Memory B cell (primary cell): ENCODE measurements around the gene WNT3A.
A peak's percentile ranks its signal among the peaks of the same experiment; 100 is the strongest.
"Not testable (repeated sequence)": the region's sequence is repeated elsewhere in the genome, so short reads cannot be mapped to it uniquely, and the experiment has no call there.

ENCODE experiments used
- ATAC-seq: fragments of 150-1000 bp; cut with Tn5 transposase; 2 replicates; pipeline ENCODE4 v1.10.0; 2021; ENCODE audit warnings: low read depth, mild to moderate bottlenecking, moderate library complexity
- DNase-seq, 2 donors: peaks; one replicate each; pipeline ENCODE4 v3.0.0; 2022; ENCODE audit warnings: low spot score in 2 of 2
- H3K27ac Mint-ChIP-seq: one replicate; pipeline ENCODE4 v1.8.0; 2022; ENCODE audit warnings: mild to moderate bottlenecking, moderate library complexity, mixed read lengths
- H3K27me3 Mint-ChIP-seq: one replicate; pipeline ENCODE4 v1.8.0; 2022; ENCODE audit warnings: mixed read lengths
- H3K36me3 Mint-ChIP-seq: one replicate; pipeline ENCODE4 v1.8.0; 2022; ENCODE audit warnings: mild to moderate bottlenecking, mixed read lengths
- H3K4me1 Mint-ChIP-seq: one replicate; pipeline ENCODE4 v1.8.0; 2022; ENCODE audit warnings: mixed read lengths
- H3K4me3 Mint-ChIP-seq: one replicate; pipeline ENCODE4 v1.8.0; 2022; ENCODE audit warnings: mild to moderate bottlenecking, moderate library complexity, mixed read lengths
- H3K9me3 Mint-ChIP-seq: one replicate; pipeline ENCODE4 v1.8.0; 2022; ENCODE audit warnings: mixed read lengths

WNT3A gene

GRCh38 chr1:228013131-228013934 is 6.5 kb downstream of the WNT3A start:
- H3K36me3 Mint-ChIP-seq = no peaks in the 10 kb centered on the region
- no peaks in the 10 kb centered on the region for H3K9me3 Mint-ChIP-seq
- H3K4me3 Mint-ChIP-seq = no peak overlapping the region
- H3K27me3 Mint-ChIP-seq = peaks cover 10% of the 10 kb centered on the region
- H3K27ac Mint-ChIP-seq = no peak overlapping the region
- H3K4me1 Mint-ChIP-seq = peaks cover 25% of the 10 kb centered on the region
- peak in 1 of 2 donors; percentile 6 for DNase-seq
- no peak for ATAC-seq

DNA sequence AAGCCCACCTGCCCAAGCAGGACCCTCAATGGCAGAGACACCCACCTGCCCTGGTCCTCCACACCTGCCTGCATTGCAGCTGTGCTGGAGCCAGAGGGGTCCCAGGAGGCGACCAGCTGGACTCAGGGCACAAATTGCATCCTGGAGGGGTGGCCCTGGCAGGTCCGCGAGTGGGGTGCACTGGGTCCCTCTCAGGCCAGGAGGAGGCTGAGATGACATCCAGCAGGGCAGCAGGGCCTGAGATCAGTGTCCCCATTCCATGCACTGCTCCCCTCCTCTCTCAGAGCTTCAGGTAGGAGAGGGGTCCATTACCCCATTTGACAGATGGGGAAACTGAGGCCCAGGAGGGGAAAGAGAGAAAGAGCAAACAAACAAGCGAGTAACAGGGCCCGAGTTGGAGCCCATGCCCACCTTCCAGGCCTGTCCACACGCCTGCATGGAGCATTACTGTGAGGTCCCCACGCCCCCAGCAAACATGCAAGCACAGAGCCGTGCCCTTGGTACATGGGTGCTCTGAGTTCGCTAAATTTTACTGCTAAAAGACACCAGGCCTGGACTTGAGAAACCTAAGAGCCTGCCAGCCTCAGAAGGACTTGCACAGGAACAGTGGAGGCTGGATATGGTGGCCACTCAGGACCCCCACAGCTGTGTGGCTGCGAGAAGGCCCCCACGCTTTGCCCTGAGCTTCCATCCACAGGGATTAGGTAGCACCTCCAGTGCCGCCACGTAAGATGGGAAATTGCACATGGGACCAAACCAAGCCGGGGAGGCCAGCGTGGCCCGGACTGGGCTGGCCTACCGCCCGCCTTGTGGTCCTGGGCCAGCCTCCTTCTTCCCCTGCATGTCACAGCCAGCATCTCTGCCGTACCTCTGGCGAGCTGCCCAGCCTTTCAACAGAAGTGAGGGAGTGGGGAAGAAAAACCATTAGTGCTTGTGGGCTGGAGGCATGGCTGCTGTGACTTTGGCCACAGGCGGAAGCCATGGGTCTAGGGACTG is 7.4 kb downstream of the WNT3A start:
- ATAC-seq (no peak), DNase-seq (peak in 1 of 2 donors; percentile 8)
- no peaks in the 10 kb centered on the region for H3K9me3 Mint-ChIP-seq
- H3K27me3 Mint-ChIP-seq = peaks cover 8% of the 10 kb centered on the region
- no peaks in the 10 kb centered on the region for H3K36me3 Mint-ChIP-seq
- no peak overlapping the region for H3K27ac Mint-ChIP-seq
- peaks cover 19% of the 10 kb centered on the region for H3K4me1 Mint-ChIP-seq
- H3K4me3 Mint-ChIP-seq = no peak overlapping the region

- Mint-ChIP-seq H3K27me3 (peaks cover 10% of the 10 kb centered on the region), H3K27ac (no peak overlapping the region)
Observed at GRCh38 chr1:228015276-228016180, 8.7 kb downstream of the WNT3A start.

GRCh38 chr1:228016181-228016510 is 9.3 kb downstream of the WNT3A start:
- no peaks in the 10 kb centered on the region for H3K9me3 Mint-ChIP-seq
- H3K27ac Mint-ChIP-seq = no peak overlapping the region
- peaks cover 3% of the 10 kb centered on the region for H3K4me1 Mint-ChIP-seq
- H3K36me3 Mint-ChIP-seq = no peaks in the 10 kb centered on the region
- H3K4me3 Mint-ChIP-seq = no peak overlapping the region
- ATAC-seq (no peak), DNase-seq (no peak)
- H3K27me3 Mint-ChIP-seq = peaks cover 9% of the 10 kb centered on the region

More at GRCh38 chr1:228015276-228016180, 8.7 kb downstream of the WNT3A start:
- DNase-seq (no peak), ATAC-seq (no peak)
- Mint-ChIP-seq H3K9me3 (no peaks in the 10 kb centered on the region), H3K36me3 (no peaks in the 10 kb centered on the region), H3K4me1 (peaks cover 7% of the 10 kb centered on the region), H3K4me3 (no peak overlapping the region)

- Mint-ChIP-seq H3K9me3 (no peaks in the 10 kb centered on the region), H3K4me3 (no peak overlapping the region), H3K27ac (no peak overlapping the region), H3K36me3 (no peaks in the 10 kb centered on the region), H3K4me1 (no peaks in the 10 kb centered on the region), H3K27me3 (peaks cover 6% of the 10 kb centered on the region)
- DNase-seq (no peak), ATAC-seq (no peak)
Observed at GRCh38 chr1:228016653-228017355, 10.0 kb downstream of the WNT3A start.

GRCh38 chr1:228017356-228018124 is 10.7 kb downstream of the WNT3A start:
- Mint-ChIP-seq H3K27ac (no peak overlapping the region), H3K36me3 (no peaks in the 10 kb centered on the region), H3K4me1 (no peaks in the 10 kb centered on the region), H3K27me3 (peaks cover 6% of the 10 kb centered on the region), H3K9me3 (no peaks in the 10 kb centered on the region), H3K4me3 (no peak overlapping the region)
- no peak for DNase-seq
- ATAC-seq = no peak

DNA sequence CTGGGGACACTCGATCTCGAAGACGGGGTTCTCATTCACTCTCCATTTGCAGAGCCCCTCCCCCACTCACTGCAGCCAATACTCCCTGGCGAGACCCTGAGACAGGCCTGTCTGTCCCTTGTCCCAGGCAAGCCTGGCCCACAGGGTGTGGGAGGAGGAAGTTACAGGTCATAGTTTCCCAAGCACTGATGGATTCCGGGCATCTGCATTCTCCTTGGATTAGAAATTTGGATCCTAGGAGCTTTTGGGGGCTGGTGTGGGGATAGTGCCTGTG is 11.3 kb downstream of the WNT3A start:
- no peaks in the 10 kb centered on the region for H3K36me3 Mint-ChIP-seq
- no peak for ATAC-seq
- H3K9me3 Mint-ChIP-seq = no peaks in the 10 kb centered on the region
- peaks cover 6% of the 10 kb centered on the region for H3K27me3 Mint-ChIP-seq
- no peak overlapping the region for H3K4me3 Mint-ChIP-seq
- H3K27ac Mint-ChIP-seq = no peak overlapping the region
- no peaks in the 10 kb centered on the region for H3K4me1 Mint-ChIP-seq
- DNase-seq = no peak

DNA sequence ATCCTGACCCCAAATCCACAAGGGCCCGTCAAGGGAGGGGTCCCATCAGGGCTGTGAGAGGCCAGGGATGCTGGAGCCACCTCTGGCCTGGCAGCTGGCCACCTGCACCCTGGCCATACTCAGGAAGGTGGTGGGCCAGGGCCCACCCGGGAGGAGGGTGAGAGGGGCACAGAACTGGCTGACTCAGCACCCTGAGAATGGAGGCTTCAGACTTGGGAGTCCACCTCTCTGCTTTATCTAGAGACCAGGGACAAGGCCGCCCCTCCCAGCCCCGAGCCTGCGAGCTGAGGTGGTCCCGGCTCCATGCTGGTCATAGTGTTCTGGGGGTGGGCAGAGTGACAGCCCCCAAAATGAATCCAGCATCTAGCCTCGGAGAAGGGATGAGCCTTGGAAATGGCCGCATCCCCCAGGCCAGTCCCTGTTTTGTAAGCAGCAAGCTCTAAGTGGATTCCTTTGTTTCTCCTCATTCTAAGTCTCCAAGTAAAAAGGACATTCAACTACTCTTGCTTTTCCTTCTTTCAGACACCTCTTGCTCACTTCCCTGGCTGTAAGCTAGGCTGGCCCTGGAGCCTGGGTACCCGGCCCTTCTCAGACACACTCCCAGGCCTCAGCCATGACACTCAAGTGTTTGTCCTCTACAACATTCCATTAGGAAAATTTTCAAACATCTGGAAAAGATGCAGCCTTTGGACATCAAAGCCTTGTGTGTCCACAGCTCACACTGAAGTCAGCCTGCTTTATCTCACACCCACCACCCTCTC is 12.3 kb downstream of the WNT3A start:
- H3K4me1 Mint-ChIP-seq = no peaks in the 10 kb centered on the region
- H3K27ac Mint-ChIP-seq = no peak overlapping the region
- H3K9me3 Mint-ChIP-seq = peaks cover 1% of the 10 kb centered on the region
- H3K36me3 Mint-ChIP-seq = no peaks in the 10 kb centered on the region
- no peak for DNase-seq
- H3K27me3 Mint-ChIP-seq = peaks cover 7% of the 10 kb centered on the region
- ATAC-seq = no peak
- no peak overlapping the region for H3K4me3 Mint-ChIP-seq

GRCh38 chr1:228019722-228020083 is 12.9 kb downstream of the WNT3A start:
- DNase-seq, H3K9me3 Mint-ChIP-seq, ATAC-seq, H3K27ac Mint-ChIP-seq, H3K27me3 Mint-ChIP-seq, H3K4me1 Mint-ChIP-seq, H3K4me3 Mint-ChIP-seq, H3K36me3 Mint-ChIP-seq: not testable (repeated sequence)

- DNase-seq = no peak
Observed at GRCh38 chr1:228020686-228021354, 14.0 kb downstream of the WNT3A start.

DNA sequence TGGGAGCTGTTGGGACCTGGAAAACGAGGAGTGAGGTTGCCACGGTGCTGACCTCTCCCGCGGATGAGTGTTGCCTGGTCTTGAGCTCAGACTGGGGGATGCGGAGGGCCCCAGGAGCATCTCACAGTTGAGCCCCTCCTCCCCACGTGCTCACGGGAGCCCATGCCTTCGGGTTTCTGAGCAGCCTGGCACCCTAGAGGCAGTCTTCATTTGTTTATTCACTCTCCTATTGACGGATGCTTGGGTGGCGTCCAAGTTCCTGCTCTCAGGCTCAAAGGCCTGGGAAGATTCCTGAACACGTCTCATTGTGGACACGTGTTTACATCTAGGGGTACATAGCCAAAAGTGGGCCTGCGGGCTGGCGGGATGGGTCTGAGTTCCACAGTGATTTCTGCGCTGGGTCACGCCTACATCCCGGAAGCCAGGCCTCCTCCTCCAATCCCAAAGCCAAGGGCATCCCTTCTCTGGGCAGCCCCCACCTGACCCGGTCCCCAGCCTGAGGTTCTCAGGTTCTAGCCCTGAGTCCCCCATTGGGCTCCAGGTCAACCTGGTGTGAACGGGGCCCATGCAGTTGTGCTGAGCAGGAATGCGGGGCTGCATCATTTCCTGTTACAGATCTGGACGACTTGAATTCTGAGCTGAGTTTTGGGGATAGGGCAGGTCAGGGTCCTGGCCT is 14.7 kb downstream of the WNT3A start:
- Mint-ChIP-seq H3K27ac (no peak overlapping the region), H3K36me3 (no peaks in the 10 kb centered on the region), H3K9me3 (peaks cover 3% of the 10 kb centered on the region), H3K4me1 (no peaks in the 10 kb centered on the region), H3K4me3 (no peak overlapping the region), H3K27me3 (peaks cover 5% of the 10 kb centered on the region)
- DNase-seq (no peak), ATAC-seq (no peak)

More at GRCh38 chr1:228020686-228021354, 14.0 kb downstream of the WNT3A start:
- peaks cover 3% of the 10 kb centered on the region for H3K9me3 Mint-ChIP-seq
- no peaks in the 10 kb centered on the region for H3K36me3 Mint-ChIP-seq
- peaks cover 5% of the 10 kb centered on the region for H3K27me3 Mint-ChIP-seq
- no peak overlapping the region for H3K4me3 Mint-ChIP-seq
- H3K27ac Mint-ChIP-seq = no peak overlapping the region
- H3K4me1 Mint-ChIP-seq = no peaks in the 10 kb centered on the region
- ATAC-seq = no peak
